D721Med (cell line): ENCODE results near the gene PADI3.

Experiments
- DNase-seq: peaks from one replicate; pipeline ENCODE4 v3.0.0; 2011; ENCODE audit warnings: low spot score; ENCODE audit not compliant: insufficient read length
- FAIRE-seq: peaks from 2 replicates; lab custom pipeline; 2011; peaks lifted over from hg19 to GRCh38; lab: Jason Lieb, UNC
- CTCF ChIP-seq: IDR thresholded peaks from 2 replicates; pipeline ENCODE4 v1.5.1; 2012; ENCODE audit warnings: mild to moderate bottlenecking, control low read depth; ENCODE audit not compliant: insufficient read depth; ENCODE audit errors: missing control alignments

Gene PADI3

GRCh38 chr1:17301767-17302166 is 52.9 kb downstream of the PADI3 start:
- no peak for TF ChIP-seq CTCF
- FAIRE-seq: no peak
- DNase-seq: no peak

- no peak for FAIRE-seq
- no peak for TF ChIP-seq CTCF
- no peak for DNase-seq
Measured at GRCh38 chr1:17304151-17304825, 55.4 kb downstream of the PADI3 start.

- DNase-seq (no peak), FAIRE-seq (no peak)
- no peak for TF ChIP-seq CTCF
Measured at GRCh38 chr1:17304826-17305175, 55.9 kb downstream of the PADI3 start.

GRCh38 chr1:17305576-17306095 is 56.7 kb downstream of the PADI3 start:
- TF ChIP-seq CTCF: no peak
- no peak for FAIRE-seq

GRCh38 chr1:17306407-17306806 is 57.5 kb downstream of the PADI3 start:
- FAIRE-seq: no peak
- DNase-seq: no peak
- TF ChIP-seq CTCF: no peak

More at GRCh38 chr1:17305576-17306095, 56.7 kb downstream of the PADI3 start:
- DNase-seq: no peak

- TF ChIP-seq CTCF: no peak
- no peak for DNase-seq
- FAIRE-seq: no peak
Measured at GRCh38 chr1:17306921-17307320, 58.0 kb downstream of the PADI3 start.

- DNase-seq: no peak
- TF ChIP-seq CTCF: no peak
- FAIRE-seq: no peak
Measured at GRCh38 chr1:17307329-17307728, 58.4 kb downstream of the PADI3 start.
